Prostate gland (tissue), 2 donors: ENCODE results near the gene SLC44A3.

Experiments used
- CTCF ChIP-seq, 4 experiments: fragments of 200-600 bp in 2 of 4; fragments of 450-650 bp in 2 of 4; sonication (generic) in 2 of 4; IDR thresholded peaks; 1 replicate in 3 of 4; 2 replicates in 1 of 4; pipeline ENCODE4 v1.5.1; 2016 to 2019; ENCODE audit warnings: antibody characterized with exemption in 4 of 4, mild to moderate bottlenecking in 2 of 4, moderate library complexity in 2 of 4
- POLR2AphosphoS5 ChIP-seq: sonication (generic); formaldehyde crosslinking; IDR thresholded peaks from one replicate; pipeline ENCODE4 v1.6.1; 2017; ENCODE audit warnings: antibody characterized with exemption

GRCh38 chr1:94790246-94790645 is 29.9 kb upstream of the SLC44A3 start:
- TF ChIP-seq CTCF (IDR thresholded peaks at IDR 0.05) (no peak), POLR2AphosphoS5 (no peak)
